MM.1S (cell line): Measurements from ENCODE around the gene CCDC148.

ENCODE experiments used
- CTCF ChIP-seq: fragments of 300-600 bp; sonication (generic); IDR thresholded peaks from 2 replicates; pipeline ENCODE4 v1.5.1; 2016; ENCODE audit warnings: antibody characterized with exemption, low read length, mixed read lengths
- EZH2 ChIP-seq: fragments of 300-600 bp; sonication (generic); optimal IDR thresholded peaks from 2 replicates; pipeline ENCODE3; 2017; ENCODE audit warnings: low read depth, mild to moderate bottlenecking, antibody characterized with exemption, low read length, mixed read lengths
- EZH2phosphoT487 ChIP-seq: fragments of 300-600 bp; sonication (generic); IDR thresholded peaks from 2 replicates; pipeline ENCODE4 v1.6.1; 2018; ENCODE audit warnings: antibody characterized with exemption, low read length

GRCh38 chr2:158325031-158325781, 131.3 kb downstream of the CCDC148 start:
- TF ChIP-seq CTCF (no peak), EZH2 (no peak), EZH2phosphoT487 (no peak)
